Measurements from ENCODE around the gene MACROD2. TPM values are rescaled to one million over a fixed set of nuclear protein-coding genes. Genes with fewer than 3 reads are reported as not detected.

MACROD2 gene
- total RNA-seq, 4 donors from 2014 or later, result 8.7 to 17.8 (median 10.8) TPM

DNA sequence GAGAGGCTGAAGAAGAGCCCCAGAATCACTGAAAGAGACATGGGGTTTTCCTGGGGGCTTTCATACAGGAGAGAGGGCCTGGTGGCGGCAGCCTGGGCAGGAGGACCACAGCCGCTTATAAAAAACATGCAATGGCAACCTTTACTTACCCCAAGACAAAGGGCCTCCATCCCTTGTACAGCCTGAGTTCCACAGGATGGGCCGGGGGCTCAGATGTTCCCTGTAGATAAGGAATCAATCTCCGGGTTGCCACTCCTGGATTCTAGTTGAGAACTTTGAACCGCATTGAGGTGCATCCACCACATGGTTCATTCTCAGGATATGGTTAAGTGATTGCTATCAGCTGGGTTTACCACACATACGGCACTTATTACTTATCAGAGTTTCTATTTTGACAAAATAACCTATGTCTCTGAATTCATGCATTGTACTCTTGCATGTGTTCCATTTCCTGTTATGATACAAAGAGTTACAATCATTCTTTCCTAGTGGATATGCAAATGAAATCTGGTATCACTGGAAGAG is 1900.3 kb downstream of the MACROD2 start:
- H3K4me3 ChIP-seq (replicated peaks in 1 of 3), result no peak overlapping the region
- H3K36me3 ChIP-seq, result no peaks in the 10 kb centered on the region
- no peaks in the 10 kb centered on the region for H3K27me3 ChIP-seq
- WGBS, 2 donors, result 64 to 70% methylated on average over 6 of the region's 6 CpGs
- intact Hi-C loops (cut with DNase I), result no loop called here
- DNase-seq, result no peak
- no peak overlapping the region for H3K27ac ChIP-seq
- no peaks in the 10 kb centered on the region for H3K9me3 ChIP-seq
- no peaks in the 10 kb centered on the region for H3K4me1 ChIP-seq
- no peak for TF ChIP-seq POLR2A (IDR thresholded peaks at IDR 0.05)
- TF ChIP-seq, protein P1, sequence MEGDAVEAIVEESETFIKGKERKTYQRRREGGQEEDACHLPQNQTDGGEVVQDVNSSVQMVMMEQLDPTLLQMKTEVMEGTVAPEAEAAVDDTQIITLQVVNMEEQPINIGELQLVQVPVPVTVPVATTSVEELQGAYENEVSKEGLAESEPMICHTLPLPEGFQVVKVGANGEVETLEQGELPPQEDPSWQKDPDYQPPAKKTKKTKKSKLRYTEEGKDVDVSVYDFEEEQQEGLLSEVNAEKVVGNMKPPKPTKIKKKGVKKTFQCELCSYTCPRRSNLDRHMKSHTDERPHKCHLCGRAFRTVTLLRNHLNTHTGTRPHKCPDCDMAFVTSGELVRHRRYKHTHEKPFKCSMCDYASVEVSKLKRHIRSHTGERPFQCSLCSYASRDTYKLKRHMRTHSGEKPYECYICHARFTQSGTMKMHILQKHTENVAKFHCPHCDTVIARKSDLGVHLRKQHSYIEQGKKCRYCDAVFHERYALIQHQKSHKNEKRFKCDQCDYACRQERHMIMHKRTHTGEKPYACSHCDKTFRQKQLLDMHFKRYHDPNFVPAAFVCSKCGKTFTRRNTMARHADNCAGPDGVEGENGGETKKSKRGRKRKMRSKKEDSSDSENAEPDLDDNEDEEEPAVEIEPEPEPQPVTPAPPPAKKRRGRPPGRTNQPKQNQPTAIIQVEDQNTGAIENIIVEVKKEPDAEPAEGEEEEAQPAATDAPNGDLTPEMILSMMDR (IDR thresholded peaks at IDR 0.05), result no peak

DNA sequence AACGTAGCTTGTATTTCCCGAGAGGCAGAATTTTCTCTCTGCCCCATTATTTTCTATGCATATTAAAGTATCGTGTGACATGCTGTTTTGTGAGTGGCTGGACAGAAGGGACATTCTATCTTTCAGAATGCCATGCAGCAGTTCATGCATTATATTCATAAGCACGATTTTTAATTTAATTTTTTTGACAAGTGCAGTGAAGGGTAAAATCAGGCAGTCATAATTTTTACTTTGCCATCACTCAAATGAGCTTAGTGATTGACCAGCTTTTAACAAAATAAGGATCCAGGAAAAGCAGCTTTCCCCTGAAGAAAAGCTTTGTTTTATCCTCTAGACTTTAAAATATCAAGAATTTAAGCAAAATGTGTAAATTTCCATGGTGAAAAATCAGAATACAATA is 1904.7 kb downstream of the MACROD2 start:
- Histone ChIP-seq H3K4me3 (replicated peaks in 1 of 3) (no peak overlapping the region), H3K9me3 (no peaks in the 10 kb centered on the region), H3K27ac (no peak overlapping the region), H3K27me3 (no peaks in the 10 kb centered on the region), H3K4me1 (no peaks in the 10 kb centered on the region), H3K36me3 (no peaks in the 10 kb centered on the region)
- DNase-seq, result no peak
- intact Hi-C loops (cut with DNase I), result no loop called here
- 85 to 87% methylated on average over 4 of the region's 4 CpGs for WGBS, 2 donors
- TF ChIP-seq POLR2A (IDR thresholded peaks at IDR 0.05), result no peak
- TF ChIP-seq, protein P1 (IDR thresholded peaks at IDR 0.05), result no peak

DNA sequence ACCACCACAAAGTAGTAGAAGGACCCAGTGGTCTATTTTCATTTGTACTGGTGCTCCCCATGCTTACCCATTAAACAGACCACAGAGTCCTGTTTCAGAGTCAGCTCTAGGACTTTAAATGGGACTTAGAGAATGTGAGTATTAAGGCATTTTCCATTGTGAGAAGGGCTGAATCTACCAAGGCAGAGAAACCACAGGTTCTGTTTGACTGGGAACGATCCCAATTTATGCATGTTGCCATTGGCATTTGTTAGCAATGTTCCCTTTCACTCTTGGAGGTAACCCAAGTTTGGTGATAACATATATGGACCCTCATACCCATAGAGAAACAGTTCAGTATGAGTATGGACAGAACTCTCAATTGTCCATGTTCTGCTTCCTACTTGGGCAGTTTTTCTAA is 1905.1 kb downstream of the MACROD2 start:
- DNase-seq, result no peak
- no peak overlapping the region for H3K27ac ChIP-seq
- TF ChIP-seq, protein P1 (IDR thresholded peaks at IDR 0.05), result no peak
- intact Hi-C loops (cut with DNase I), result no loop called here
- H3K9me3 ChIP-seq, result no peaks in the 10 kb centered on the region
- H3K4me3 ChIP-seq (replicated peaks in 1 of 3), result no peak overlapping the region
- H3K27me3 ChIP-seq, result no peaks in the 10 kb centered on the region
- H3K4me1 ChIP-seq, result no peaks in the 10 kb centered on the region
- 87 to 100% methylated on average over 1 of the region's 1 CpG for WGBS, 2 donors
- no peaks in the 10 kb centered on the region for H3K36me3 ChIP-seq

DNA sequence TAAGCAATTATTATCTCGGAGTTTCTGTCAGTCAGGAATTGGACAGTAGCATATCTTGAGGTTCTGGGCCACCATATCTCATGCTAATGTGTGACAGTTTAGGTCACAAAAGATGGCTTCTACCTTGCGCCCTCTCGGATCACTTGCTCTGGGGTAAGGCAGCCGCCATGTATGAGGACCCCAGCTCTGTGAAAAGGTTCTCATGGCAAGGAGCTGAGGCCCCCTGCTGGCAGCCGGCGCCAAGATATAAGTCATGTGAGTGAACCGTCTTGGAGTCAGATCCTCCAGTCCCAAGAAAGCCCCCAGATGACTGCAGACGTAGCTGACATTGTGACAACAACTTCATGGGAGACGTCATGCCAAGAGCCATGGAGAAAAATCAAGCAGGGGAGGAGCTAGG is 1907.2 kb downstream of the MACROD2 start:
- no peaks in the 10 kb centered on the region for H3K27me3 ChIP-seq
- 84 to 91% methylated on average over 9 of the region's 9 CpGs for WGBS, 2 donors
- H3K9me3 ChIP-seq, result no peaks in the 10 kb centered on the region
- no peak overlapping the region for H3K4me3 ChIP-seq (replicated peaks in 1 of 3)
- intact Hi-C loops (cut with DNase I), result no loop called here
- TF ChIP-seq, protein P1 (IDR thresholded peaks at IDR 0.05), result no peak
- TF ChIP-seq POLR2A (IDR thresholded peaks at IDR 0.05), result no peak
- H3K4me1 ChIP-seq, result no peaks in the 10 kb centered on the region
- no peak overlapping the region for H3K27ac ChIP-seq
- no peak for DNase-seq
- H3K36me3 ChIP-seq, result no peaks in the 10 kb centered on the region

DNA sequence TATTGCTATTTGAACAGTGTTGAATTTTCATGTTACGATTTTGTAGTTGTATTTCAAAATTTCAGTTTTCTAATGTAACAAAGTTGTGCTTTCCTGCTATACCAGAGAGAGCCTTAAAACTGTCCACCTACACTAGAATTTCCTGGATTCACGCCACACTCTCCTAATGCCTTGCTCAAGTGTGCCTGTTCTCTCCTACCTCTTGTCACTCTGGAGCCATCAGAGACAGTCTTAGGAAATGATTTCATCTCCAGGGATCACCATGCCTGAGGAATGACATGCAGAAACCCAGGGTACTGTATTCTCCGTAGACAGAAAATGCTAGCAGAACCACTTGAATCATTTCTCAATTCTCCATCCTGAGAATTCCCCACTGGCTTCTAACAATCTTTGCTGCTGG is 1910.3 kb downstream of the MACROD2 start:
- TF ChIP-seq, protein P1 (IDR thresholded peaks at IDR 0.05), result no peak
- no peak for TF ChIP-seq POLR2A (IDR thresholded peaks at IDR 0.05)
- DNase-seq, result no peak
- H3K27me3 ChIP-seq, result no peaks in the 10 kb centered on the region
- no peak overlapping the region for H3K4me3 ChIP-seq (replicated peaks in 1 of 3)
- H3K36me3 ChIP-seq, result no peaks in the 10 kb centered on the region
- no peaks in the 10 kb centered on the region for H3K9me3 ChIP-seq
- H3K27ac ChIP-seq, result no peak overlapping the region
- H3K4me1 ChIP-seq, result no peaks in the 10 kb centered on the region
- intact Hi-C loops (cut with DNase I), result no loop called here
- WGBS, 2 donors, result 59 to 63% methylated on average over 3 of the region's 3 CpGs
